HFFc6 (cell line): ENCODE results near the gene UPB1. TPM values are rescaled to one million over a fixed set of nuclear protein-coding genes. Genes with fewer than 3 reads are reported as not detected.

Experiments used
- DNase-seq: peaks from one replicate; pipeline ENCODE4 v3.0.0-alpha.2; 2018
- H3K27ac Mint-ChIP-seq: 2 replicates; pipeline ENCODE4 v1.8.0; 2020; ENCODE audit warnings: mild to moderate bottlenecking, mixed read lengths
- H3K27me3 Mint-ChIP-seq: 2 replicates; pipeline ENCODE4 v1.8.0; 2021; ENCODE audit warnings: mild to moderate bottlenecking, moderate library complexity, mixed read lengths; ENCODE audit not compliant: insufficient read depth
- H3K36me3 Mint-ChIP-seq: 2 replicates; pipeline ENCODE4 v1.8.0; 2021; ENCODE audit warnings: low read depth, mixed read lengths
- H3K4me1 Mint-ChIP-seq: 2 replicates; pipeline ENCODE4 v1.8.0; 2020; ENCODE audit warnings: low read depth, mixed read lengths
- H3K4me3 Mint-ChIP-seq: 2 replicates; pipeline ENCODE4 v1.8.0; 2020; ENCODE audit warnings: mild to moderate bottlenecking, moderate library complexity, mixed read lengths
- H3K9me3 Mint-ChIP-seq: 2 replicates; pipeline ENCODE4 v1.8.0; 2020; ENCODE audit warnings: mild to moderate bottlenecking, mixed read lengths
- CTCF ChIP-seq: fragments of 200-600 bp; sonication (generic); IDR thresholded peaks from 2 replicates; pipeline ENCODE4 v1.5.0; 2021; ENCODE audit warnings: antibody characterized with exemption, mild to moderate bottlenecking
- total RNA-seq, 6 experiments: library from RNA; stranded (reverse); fragmentation: NEBNext Ultra II Directional; extraction: Animal tissue kit (Norgen Biotek cat#: 25700); gene quantifications; 2 replicates in 1 of 6; 3 replicates in 5 of 6; pipeline ENCODE4 v1.2.3, GENCODE V29; 2021

UPB1 gene
- total RNA-seq, 6 experiments from 2014 or later = 0.07 to 0.14 (median 0.12) TPM; not detected in 2

GRCh38 chr22:24460418-24461089 is 34.6 kb upstream of the UPB1 start:
- peak overlapping the region; percentile 2; the same call in 1 of the 2 replicates for H3K4me3 Mint-ChIP-seq
- TF ChIP-seq CTCF = no peak

GRCh38 chr22:24463071-24463760 is 31.9 kb upstream of the UPB1 start:
- no peak overlapping the region for H3K27ac Mint-ChIP-seq
- H3K4me3 Mint-ChIP-seq = no peak overlapping the region
- no peak for TF ChIP-seq CTCF
- H3K4me1 Mint-ChIP-seq = peaks cover 44% of the 10 kb centered on the region
- peaks cover 2% of the 10 kb centered on the region; the same call in 1 of the 2 replicates for H3K27me3 Mint-ChIP-seq
- DNase-seq = no peak
- no peaks in the 10 kb centered on the region for H3K36me3 Mint-ChIP-seq
- no peaks in the 10 kb centered on the region for H3K9me3 Mint-ChIP-seq

More at GRCh38 chr22:24460418-24461089, 34.6 kb upstream of the UPB1 start:
- DNase-seq = no peak
- Mint-ChIP-seq H3K9me3 (no peaks in the 10 kb centered on the region), H3K27ac (no peak overlapping the region), H3K36me3 (no peaks in the 10 kb centered on the region), H3K4me1 (peaks cover 21% of the 10 kb centered on the region), H3K27me3 (peaks cover 2% of the 10 kb centered on the region)

GRCh38 chr22:24465566-24465965 is 29.6 kb upstream of the UPB1 start:
- peak; percentile 25 for DNase-seq
- Mint-ChIP-seq H3K27ac (peak overlapping the region; percentile 81), H3K36me3 (no peaks in the 10 kb centered on the region), H3K4me3 (no peak overlapping the region), H3K27me3 (peaks cover 2% of the 10 kb centered on the region; the same call in 1 of the 2 replicates), H3K4me1 (peaks cover 34% of the 10 kb centered on the region), H3K9me3 (no peaks in the 10 kb centered on the region)
- no peak for TF ChIP-seq CTCF

- Mint-ChIP-seq H3K36me3 (no peaks in the 10 kb centered on the region), H3K9me3 (no peaks in the 10 kb centered on the region), H3K4me1 (peaks cover 30% of the 10 kb centered on the region), H3K4me3 (peak overlapping the region; percentile 44; the same call in 1 of the 2 replicates), H3K27me3 (peaks cover 2% of the 10 kb centered on the region; the same call in 1 of the 2 replicates), H3K27ac (peak overlapping the region; percentile 81)
- TF ChIP-seq CTCF = no peak
- no peak for DNase-seq
Measured at GRCh38 chr22:24465975-24466374, 29.2 kb upstream of the UPB1 start.

GRCh38 chr22:24466716-24467328 is 28.3 kb upstream of the UPB1 start:
- Mint-ChIP-seq H3K4me1 (peaks cover 36% of the 10 kb centered on the region), H3K27ac (peak overlapping the region; percentile 81), H3K4me3 (peak overlapping the region; percentile 44; the same call in 1 of the 2 replicates), H3K36me3 (no peaks in the 10 kb centered on the region), H3K27me3 (peaks cover 2% of the 10 kb centered on the region; the same call in 1 of the 2 replicates), H3K9me3 (no peaks in the 10 kb centered on the region)
- peak; percentile 53 for DNase-seq
- TF ChIP-seq CTCF = no peak
